Thyroid gland (tissue), 4 donors: Measurements from ENCODE around the gene DDX17. TPM values are rescaled to one million over a fixed set of nuclear protein-coding genes. Genes with fewer than 3 reads are reported as not detected.
"Not testable (repeated sequence)": the region's sequence is repeated elsewhere in the genome, so short reads cannot be mapped to it uniquely, and the experiment has no call there.

Experiments used
- DNase-seq, 2 donors: peaks; one replicate each; pipeline ENCODE4 v3.0.0-alpha.2; 2019
- H3K27ac ChIP-seq, 3 donors: fragments of 200-600 bp; sonication (generic); 1 replicate in 2 of 3; 2 replicates in 1 of 3; pipeline ENCODE4 v1.5.1; 2016 to 2019; ENCODE audit warnings: mild to moderate bottlenecking in 1 of 3, moderate library complexity in 1 of 3
- H3K27me3 ChIP-seq: fragments of 200-600 bp; sonication (generic); one replicate; pipeline ENCODE4 v1.5.1; 2019
- H3K36me3 ChIP-seq, 2 donors: fragments of 200-600 bp; sonication (generic); one replicate each; pipeline ENCODE4 v1.5.1; 2016 to 2019
- H3K4me1 ChIP-seq, 2 donors: fragments of 200-600 bp; sonication (generic); one replicate each; pipeline ENCODE4 v1.5.1; 2017 to 2019
- H3K4me3 ChIP-seq, 3 donors: fragments of 200-600 bp; sonication (generic); replicated peaks in 1 of 3; 1 replicate in 2 of 3; 2 replicates in 1 of 3; pipeline ENCODE4 v1.5.1; 2016; ENCODE audit warnings: mild to moderate bottlenecking in 1 of 3
- H3K9me3 ChIP-seq: fragments of 200-600 bp; sonication (generic); one replicate; pipeline ENCODE4 v1.5.1; 2017
- POLR2A ChIP-seq, 2 donors: fragments of 450-650 bp; IDR thresholded peaks; one replicate each; pipeline ENCODE4 v1.6.1; 2017; ENCODE audit warnings: antibody characterized with exemption in 2 of 2, mild to moderate bottlenecking in 2 of 2, moderate library complexity in 1 of 2
- WGBS, 2 donors: methylation state at CpG; one replicate each; pipeline ENCODE4 v1.1.5; 2017; 5-methylcytosine and 5-hydroxymethylcytosine counted together
- intact Hi-C: fragments of 100-400 bp; cut with DNase I; formaldehyde crosslinking; loops from one replicate; pipeline ENCODE4 v1.15.1; 2023
- total RNA-seq, 4 donors: library from RNA; depleted of rRNA; stranded (reverse); fragments of >200 nt; gene quantifications; one replicate each; pipeline ENCODE4 v1.2.3, GENCODE V29; 2016
- TF ChIP-seq, protein P1 (sequence below), 6 experiments: fragments of 200-600 bp in 3 of 6; fragments of 450-650 bp in 3 of 6; sonication (generic) in 3 of 6; IDR thresholded peaks; one replicate each; pipeline ENCODE4 v1.5.1; 2016 to 2019; ENCODE audit warnings: antibody characterized with exemption in 6 of 6, mild to moderate bottlenecking in 2 of 6, inconsistent platforms in 1 of 6, moderate library complexity in 1 of 6

Gene DDX17
- total RNA-seq, 4 donors from 2014 or later = 594 to 1,014 (median 833) TPM

DNA sequence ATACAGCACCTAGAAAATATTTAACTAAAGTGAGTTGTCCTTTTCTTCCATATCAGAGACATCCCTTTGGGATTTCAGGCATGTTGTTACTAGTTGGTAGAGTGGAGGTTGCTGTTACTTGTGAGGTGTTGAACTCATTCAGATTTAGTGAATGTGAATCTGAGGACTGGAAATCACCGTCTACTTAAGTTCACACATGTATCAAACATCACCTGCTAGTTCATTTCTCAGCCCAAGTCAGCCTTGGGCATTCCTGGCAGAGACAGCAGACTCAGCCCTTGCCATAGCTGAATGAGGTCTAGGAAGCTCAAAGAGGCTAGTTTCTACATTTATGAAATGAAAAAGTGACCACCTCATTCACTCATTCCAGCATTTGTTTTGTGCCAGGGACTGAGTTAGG lies 28.5 kb downstream of the DDX17 start:
- peaks cover 5 to 8% of the 10 kb centered on the region in 2 donors for H3K4me1 ChIP-seq
- DNase-seq = no peak
- H3K9me3 ChIP-seq = no peaks in the 10 kb centered on the region
- 88 to 100% methylated on average over 1 of the region's 1 CpG for WGBS, 2 donors
- H3K36me3 ChIP-seq = peaks cover 12 to 16% of the 10 kb centered on the region in 2 donors
- H3K27me3 ChIP-seq = no peaks in the 10 kb centered on the region
- TF ChIP-seq, protein P1, sequence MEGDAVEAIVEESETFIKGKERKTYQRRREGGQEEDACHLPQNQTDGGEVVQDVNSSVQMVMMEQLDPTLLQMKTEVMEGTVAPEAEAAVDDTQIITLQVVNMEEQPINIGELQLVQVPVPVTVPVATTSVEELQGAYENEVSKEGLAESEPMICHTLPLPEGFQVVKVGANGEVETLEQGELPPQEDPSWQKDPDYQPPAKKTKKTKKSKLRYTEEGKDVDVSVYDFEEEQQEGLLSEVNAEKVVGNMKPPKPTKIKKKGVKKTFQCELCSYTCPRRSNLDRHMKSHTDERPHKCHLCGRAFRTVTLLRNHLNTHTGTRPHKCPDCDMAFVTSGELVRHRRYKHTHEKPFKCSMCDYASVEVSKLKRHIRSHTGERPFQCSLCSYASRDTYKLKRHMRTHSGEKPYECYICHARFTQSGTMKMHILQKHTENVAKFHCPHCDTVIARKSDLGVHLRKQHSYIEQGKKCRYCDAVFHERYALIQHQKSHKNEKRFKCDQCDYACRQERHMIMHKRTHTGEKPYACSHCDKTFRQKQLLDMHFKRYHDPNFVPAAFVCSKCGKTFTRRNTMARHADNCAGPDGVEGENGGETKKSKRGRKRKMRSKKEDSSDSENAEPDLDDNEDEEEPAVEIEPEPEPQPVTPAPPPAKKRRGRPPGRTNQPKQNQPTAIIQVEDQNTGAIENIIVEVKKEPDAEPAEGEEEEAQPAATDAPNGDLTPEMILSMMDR (IDR thresholded peaks at IDR 0.05) = no peak
- no peak overlapping the region for H3K27ac ChIP-seq
- intact Hi-C loops = no loop called here
- no peak overlapping the region for H3K4me3 ChIP-seq

DNA sequence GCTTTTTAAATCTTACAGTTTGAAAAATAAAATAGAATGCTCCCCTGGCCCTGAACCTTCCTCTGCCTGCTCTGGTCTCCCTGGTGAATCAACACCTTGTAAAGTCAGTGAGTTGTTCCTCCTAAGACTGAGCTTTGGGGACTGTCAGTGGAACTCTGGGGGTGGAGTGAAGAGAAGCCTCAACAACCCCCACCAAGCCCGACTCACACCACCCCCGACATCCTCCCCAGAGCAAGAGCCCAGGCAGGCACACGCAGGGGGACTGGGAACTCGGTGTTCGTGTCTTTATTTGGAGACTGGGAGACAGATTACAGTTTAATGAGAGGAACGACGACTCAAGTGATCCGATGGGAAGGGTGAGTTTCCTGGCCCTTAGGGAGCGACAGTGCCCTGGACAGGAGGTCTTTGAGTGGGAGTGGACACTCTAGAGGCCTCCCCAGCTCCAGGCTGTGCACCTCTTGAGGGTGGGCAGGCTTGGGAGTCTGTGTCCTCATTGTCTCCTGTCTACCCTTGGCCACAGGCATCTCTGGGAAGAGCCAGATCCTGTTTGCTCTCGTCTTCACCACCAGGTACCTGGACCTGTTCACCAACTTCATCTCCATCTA lies 32.0 kb downstream of the DDX17 start:
- Histone ChIP-seq H3K27ac (no peak overlapping the region), H3K9me3 (no peaks in the 10 kb centered on the region), H3K36me3 (no peaks in the 10 kb centered on the region), H3K4me3 (no peak overlapping the region), H3K4me1 (no peaks in the 10 kb centered on the region), H3K27me3 (no peaks in the 10 kb centered on the region)
- intact Hi-C loops = no loop called here
- TF ChIP-seq POLR2A (IDR thresholded peaks at IDR 0.05) = no peak
- TF ChIP-seq, protein P1 (IDR thresholded peaks at IDR 0.05) = no peak
- DNase-seq = no peak
- WGBS, 2 donors = 60 to 70% methylated on average over 7 to 10 of the region's 10 CpGs

DNA sequence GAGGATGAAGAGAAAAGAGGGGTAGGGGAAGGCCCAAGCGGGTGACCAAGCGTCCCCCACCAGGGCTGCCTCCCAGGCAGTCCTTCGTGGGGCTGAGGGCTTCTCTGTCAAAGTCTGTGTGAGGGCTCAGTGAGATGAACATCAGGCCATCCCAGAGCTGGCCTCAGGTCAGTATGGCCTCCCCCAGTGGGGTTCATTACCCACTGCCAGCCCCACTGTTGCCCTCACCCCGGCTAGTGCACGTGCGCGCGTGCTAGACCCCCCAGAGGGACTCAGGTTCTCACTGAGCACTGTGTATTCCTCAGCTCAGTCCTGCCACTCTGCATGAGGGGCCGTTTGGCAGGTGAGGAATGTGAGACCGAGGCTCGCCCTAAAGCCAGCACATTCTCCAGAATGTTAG lies 34.9 kb downstream of the DDX17 start:
- H3K27me3 ChIP-seq = no peaks in the 10 kb centered on the region
- TF ChIP-seq POLR2A (IDR thresholded peaks at IDR 0.05) = no peak
- TF ChIP-seq, protein P1 (IDR thresholded peaks at IDR 0.05) = no peak
- H3K27ac ChIP-seq = no peak overlapping the region
- H3K4me1 ChIP-seq = peaks cover 0 to 16% of the 10 kb centered on the region in 2 donors
- H3K36me3 ChIP-seq = no peaks in the 10 kb centered on the region
- no peak for DNase-seq
- H3K4me3 ChIP-seq = no peak overlapping the region
- H3K9me3 ChIP-seq = no peaks in the 10 kb centered on the region
- WGBS, 2 donors = 84 to 88% methylated on average over 9 to 11 of the region's 11 CpGs
- intact Hi-C loops = no loop called here

DNA sequence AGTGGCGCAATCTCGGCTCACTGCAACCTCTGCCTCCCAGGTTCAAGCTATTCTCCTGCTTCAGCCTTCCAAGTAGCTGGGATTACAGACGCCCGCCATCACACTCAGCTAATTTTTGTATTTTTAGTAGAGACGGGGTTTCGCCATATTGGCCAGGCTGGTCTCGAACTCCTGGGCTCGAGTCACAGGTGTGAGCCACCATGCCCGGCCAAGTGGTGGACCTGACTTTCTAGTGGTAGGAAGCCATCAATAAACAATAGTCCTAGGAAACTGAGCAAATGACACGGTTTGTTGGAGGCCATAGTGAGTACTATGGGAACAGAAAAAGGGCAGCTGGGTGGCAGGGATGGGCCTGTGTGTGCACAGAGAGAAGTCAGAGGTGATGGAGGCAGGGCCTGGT lies 35.9 kb downstream of the DDX17 start:
- WGBS, 2 donors = 95 to 98% methylated on average over 10 of the region's 10 CpGs
- H3K27me3 ChIP-seq, intact Hi-C loops, H3K27ac ChIP-seq, H3K36me3 ChIP-seq, H3K9me3 ChIP-seq, H3K4me3 ChIP-seq, DNase-seq: not testable (repeated sequence)
- H3K4me1 ChIP-seq = peaks cover 0 to 16% of the 10 kb centered on the region in 2 donors

DNA sequence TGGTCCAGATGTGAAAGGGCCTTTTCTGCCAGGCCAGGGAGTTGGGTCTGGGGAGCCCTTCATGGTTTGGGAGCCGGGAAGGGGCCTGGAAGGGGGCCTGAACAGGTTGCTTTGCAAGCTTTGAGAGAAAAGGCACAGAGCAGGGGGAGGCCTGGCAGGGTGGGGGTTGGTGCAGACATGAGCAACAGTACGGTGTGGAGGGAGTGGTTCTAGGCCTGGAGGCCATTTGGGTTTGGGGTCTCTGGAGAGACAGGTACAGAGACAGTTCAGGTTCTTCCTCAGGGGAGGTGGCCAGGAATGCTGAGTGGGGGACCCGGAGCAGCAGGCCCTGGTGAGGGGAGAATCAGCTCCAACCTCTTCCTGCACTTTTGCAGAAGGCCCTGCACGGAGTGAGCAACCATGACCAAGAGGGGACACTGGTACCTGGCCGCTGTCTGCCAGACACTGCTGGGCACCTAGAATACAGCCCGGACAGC lies 36.8 kb downstream of the DDX17 start:
- Histone ChIP-seq H3K4me3 (no peak overlapping the region), H3K9me3 (no peaks in the 10 kb centered on the region), H3K4me1 (peaks cover 0 to 16% of the 10 kb centered on the region in 2 donors), H3K27ac (no peak overlapping the region), H3K27me3 (no peaks in the 10 kb centered on the region), H3K36me3 (no peaks in the 10 kb centered on the region)
- no peak for TF ChIP-seq POLR2A (IDR thresholded peaks at IDR 0.05)
- TF ChIP-seq, protein P1 (IDR thresholded peaks at IDR 0.05) = no peak
- WGBS, 2 donors = 86 to 92% methylated on average over 6 of the region's 6 CpGs
- DNase-seq = no peak
- intact Hi-C loops = no loop called here
